Skeletal muscle satellite cell (primary cell): Measurements from ENCODE around the gene NLRX1.
"Not testable (repeated sequence)": the region's sequence is repeated elsewhere in the genome, so short reads cannot be mapped to it uniquely, and the experiment has no call there.

Source experiments
- H3K27me3 ChIP-seq: 2 replicates; pipeline ENCODE4 v1.7.0; 2013; ENCODE audit warnings: low read length; ENCODE audit not compliant: control insufficient read depth, insufficient read depth
- H3K36me3 ChIP-seq: 2 replicates; pipeline ENCODE4 v1.7.0; 2013; ENCODE audit warnings: mild to moderate bottlenecking, control low read depth, low read length; ENCODE audit not compliant: insufficient read depth
- H3K4me1 ChIP-seq: 2 replicates; pipeline ENCODE4 v1.7.0; 2013; ENCODE audit warnings: low read length; ENCODE audit not compliant: control insufficient read depth, insufficient read depth
- H3K4me2 ChIP-seq: 2 replicates; pipeline ENCODE4 v1.7.0; 2013; ENCODE audit warnings: mild to moderate bottlenecking, low read length
- H3K4me3 ChIP-seq: 2 replicates; pipeline ENCODE4 v1.7.0; 2013; ENCODE audit warnings: low read length
- H3K9ac ChIP-seq: 2 replicates; pipeline ENCODE4 v1.7.0; 2013; ENCODE audit warnings: mild to moderate bottlenecking, low read depth, low read length, moderate library complexity
- H3K9me3 ChIP-seq: replicated peaks from 2 replicates; pipeline ENCODE4 v1.7.0; 2013; ENCODE audit warnings: mild to moderate bottlenecking, control low read depth, low read length

NLRX1 gene

DNA sequence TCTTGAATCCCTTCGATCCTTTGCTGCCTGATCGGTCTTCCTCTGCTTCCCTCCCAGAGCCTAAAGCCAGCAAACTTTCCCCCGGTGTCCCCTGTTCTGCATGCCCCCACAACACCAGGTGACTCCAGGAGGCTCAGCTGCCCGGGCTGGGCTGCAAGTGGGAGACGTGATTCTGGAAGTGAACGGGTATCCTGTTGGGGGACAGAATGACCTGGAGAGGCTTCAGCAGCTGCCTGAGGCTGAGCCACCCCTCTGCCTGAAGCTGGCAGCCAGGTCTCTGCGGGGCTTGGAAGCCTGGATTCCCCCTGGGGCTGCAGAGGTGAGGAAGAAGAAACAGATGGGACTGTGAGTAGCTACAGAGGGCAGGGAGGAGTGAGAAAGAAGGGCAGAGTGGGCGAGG, 20.4 kb downstream of the NLRX1 start:
- H3K4me2 ChIP-seq, result no peak overlapping the region
- no peak overlapping the region for H3K4me3 ChIP-seq
- peaks cover 36% of the 10 kb centered on the region for H3K27me3 ChIP-seq
- no peaks in the 10 kb centered on the region for H3K4me1 ChIP-seq
- H3K36me3 ChIP-seq, result no peaks in the 10 kb centered on the region
- H3K9me3 ChIP-seq, result no peaks in the 10 kb centered on the region
- no peak overlapping the region for H3K9ac ChIP-seq

DNA sequence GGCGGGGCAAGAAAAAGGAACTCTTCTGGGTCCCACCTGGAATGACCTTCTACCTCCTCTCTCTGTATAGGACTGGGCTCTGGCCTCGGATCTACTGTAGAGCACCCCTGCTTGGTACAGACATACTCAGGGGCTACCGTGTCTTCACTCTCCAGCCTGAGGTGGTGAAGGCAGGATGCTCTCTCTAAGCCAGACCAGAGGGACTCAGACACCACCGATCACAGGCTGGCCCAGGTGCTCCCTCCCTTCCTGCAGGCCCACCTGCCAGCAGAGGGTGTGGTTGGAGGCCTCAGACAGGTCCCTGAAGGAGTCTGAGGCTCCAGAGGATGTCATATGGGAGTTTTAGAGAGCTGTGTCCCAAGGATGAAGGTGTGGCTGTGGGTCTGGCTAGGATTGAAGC, 20.9 kb downstream of the NLRX1 start:
- Histone ChIP-seq H3K4me3 (no peak overlapping the region), H3K9ac (no peak overlapping the region), H3K4me1 (no peaks in the 10 kb centered on the region), H3K36me3 (no peaks in the 10 kb centered on the region), H3K27me3 (peaks cover 36% of the 10 kb centered on the region), H3K4me2 (no peak overlapping the region), H3K9me3 (no peaks in the 10 kb centered on the region)

DNA sequence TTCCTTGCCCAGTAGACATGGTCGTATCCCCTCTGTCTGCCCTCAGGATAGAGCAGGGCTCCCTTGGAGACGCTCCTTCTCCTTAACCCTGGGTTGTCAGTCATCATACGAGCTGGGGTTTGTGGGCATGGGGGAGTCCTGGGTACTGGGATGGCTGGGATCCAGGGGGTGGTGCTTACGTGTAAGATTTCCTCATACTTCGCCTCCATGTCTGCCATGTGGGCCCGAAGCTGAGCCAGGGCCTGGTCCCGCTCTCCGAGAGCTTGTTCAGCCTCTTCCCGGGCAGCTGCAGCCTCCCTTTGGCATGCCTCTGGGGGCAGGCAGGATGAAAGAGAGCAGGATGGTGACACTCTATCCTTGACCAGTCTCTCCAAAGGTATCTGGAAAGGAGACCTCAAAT, 22.0 kb downstream of the NLRX1 start:
- no peaks in the 10 kb centered on the region for H3K9me3 ChIP-seq
- H3K9ac ChIP-seq, result no peak overlapping the region
- H3K27me3 ChIP-seq, result peaks cover 44% of the 10 kb centered on the region
- no peaks in the 10 kb centered on the region for H3K36me3 ChIP-seq
- no peaks in the 10 kb centered on the region for H3K4me1 ChIP-seq
- H3K4me2 ChIP-seq, result no peak overlapping the region
- no peak overlapping the region for H3K4me3 ChIP-seq

DNA sequence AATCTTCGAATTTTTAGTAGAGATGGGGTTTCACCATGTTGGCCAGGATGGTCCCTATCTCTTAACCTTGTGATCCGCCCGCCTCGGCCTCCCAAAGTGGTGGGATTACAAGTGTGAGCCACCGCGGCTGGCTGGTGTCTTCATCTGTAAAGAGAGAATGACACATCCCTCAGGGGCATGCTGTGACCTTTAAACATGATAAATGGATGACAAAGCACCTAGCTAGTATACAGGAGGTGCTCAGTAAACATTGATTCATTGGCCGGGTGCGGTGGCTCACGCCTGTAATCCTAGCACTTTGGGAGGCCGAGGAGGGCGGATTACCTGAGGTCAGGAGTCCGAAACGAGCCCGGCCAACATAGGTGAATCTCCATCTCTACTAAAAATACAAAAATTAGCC, 22.7 kb downstream of the NLRX1 start:
- not testable (repeated sequence) for H3K4me2 ChIP-seq, H3K9me3 ChIP-seq, H3K36me3 ChIP-seq, H3K9ac ChIP-seq, H3K4me3 ChIP-seq, H3K4me1 ChIP-seq
- H3K27me3 ChIP-seq, result peaks cover 38% of the 10 kb centered on the region

DNA sequence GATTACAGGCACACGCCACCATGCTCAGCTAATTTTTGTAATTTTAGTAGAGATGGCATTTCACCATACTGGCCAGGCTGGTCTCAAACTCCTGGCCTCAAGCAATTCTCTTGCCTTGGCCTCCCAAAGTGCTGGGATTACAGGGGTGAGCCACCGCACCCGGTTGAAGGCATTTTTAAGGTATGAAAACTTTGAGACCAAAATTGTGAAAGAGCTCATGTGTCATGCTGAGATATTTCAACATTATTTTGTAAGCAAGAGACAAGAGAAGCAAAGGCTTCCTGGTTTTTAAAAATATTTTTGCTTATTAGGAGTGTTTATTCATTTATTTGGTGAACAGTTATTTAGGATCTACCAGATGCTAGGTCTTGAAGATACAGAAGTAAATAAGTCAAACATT, 23.6 kb downstream of the NLRX1 start:
- H3K36me3 ChIP-seq, result no peaks in the 10 kb centered on the region
- no peak overlapping the region for H3K4me3 ChIP-seq
- H3K9me3 ChIP-seq, result no peaks in the 10 kb centered on the region
- H3K4me1 ChIP-seq, result no peaks in the 10 kb centered on the region
- H3K27me3 ChIP-seq, result peaks cover 33% of the 10 kb centered on the region
- no peak overlapping the region for H3K9ac ChIP-seq
- no peak overlapping the region for H3K4me2 ChIP-seq

DNA sequence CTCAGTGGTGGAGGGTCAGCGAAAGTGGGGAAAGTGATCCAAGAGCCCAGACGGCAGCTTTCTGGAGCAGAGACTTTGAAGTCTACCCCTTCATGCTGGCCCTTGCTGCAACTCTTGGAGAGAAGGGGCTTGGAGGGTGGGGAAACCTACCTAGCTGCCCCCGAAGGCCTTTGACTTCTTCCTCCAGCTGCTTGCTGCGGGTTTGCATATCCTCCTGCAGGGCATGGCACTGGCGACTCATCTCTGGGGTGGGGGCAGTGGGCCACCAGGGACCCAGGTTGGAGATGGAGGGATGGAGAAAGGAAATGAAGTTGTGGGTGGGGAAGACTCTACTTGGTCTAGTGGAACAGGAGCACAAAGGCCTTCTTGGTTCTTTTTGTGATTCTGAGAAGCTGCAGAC, 24.5 kb downstream of the NLRX1 start:
- Histone ChIP-seq H3K4me1 (no peaks in the 10 kb centered on the region), H3K9me3 (no peaks in the 10 kb centered on the region), H3K36me3 (no peaks in the 10 kb centered on the region), H3K4me3 (no peak overlapping the region), H3K27me3 (peaks cover 29% of the 10 kb centered on the region), H3K4me2 (no peak overlapping the region), H3K9ac (no peak overlapping the region)

DNA sequence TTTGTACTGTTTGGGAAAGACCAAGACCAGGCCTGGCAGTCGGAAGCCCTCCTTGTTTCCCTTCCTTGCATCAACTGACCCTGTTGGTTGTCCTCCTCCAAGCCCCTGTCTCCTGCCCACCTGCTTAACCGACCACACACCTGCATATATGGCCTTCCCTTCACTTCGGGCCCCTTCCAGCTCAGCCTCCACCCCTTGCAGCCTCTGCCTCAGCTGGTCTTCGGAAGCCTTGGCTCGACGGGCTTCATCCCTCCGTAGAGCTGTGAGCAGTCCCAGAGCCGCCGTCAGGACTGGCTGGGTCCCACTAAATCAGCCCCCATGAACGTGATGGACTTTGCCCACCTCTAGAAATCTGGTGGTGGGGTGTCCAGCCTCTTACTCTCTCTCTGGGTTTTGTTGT, 25.1 kb downstream of the NLRX1 start:
- Histone ChIP-seq H3K9me3 (no peaks in the 10 kb centered on the region), H3K27me3 (peaks cover 27% of the 10 kb centered on the region), H3K36me3 (no peaks in the 10 kb centered on the region), H3K4me1 (no peaks in the 10 kb centered on the region), H3K9ac (no peak overlapping the region), H3K4me3 (no peak overlapping the region), H3K4me2 (no peak overlapping the region)

DNA sequence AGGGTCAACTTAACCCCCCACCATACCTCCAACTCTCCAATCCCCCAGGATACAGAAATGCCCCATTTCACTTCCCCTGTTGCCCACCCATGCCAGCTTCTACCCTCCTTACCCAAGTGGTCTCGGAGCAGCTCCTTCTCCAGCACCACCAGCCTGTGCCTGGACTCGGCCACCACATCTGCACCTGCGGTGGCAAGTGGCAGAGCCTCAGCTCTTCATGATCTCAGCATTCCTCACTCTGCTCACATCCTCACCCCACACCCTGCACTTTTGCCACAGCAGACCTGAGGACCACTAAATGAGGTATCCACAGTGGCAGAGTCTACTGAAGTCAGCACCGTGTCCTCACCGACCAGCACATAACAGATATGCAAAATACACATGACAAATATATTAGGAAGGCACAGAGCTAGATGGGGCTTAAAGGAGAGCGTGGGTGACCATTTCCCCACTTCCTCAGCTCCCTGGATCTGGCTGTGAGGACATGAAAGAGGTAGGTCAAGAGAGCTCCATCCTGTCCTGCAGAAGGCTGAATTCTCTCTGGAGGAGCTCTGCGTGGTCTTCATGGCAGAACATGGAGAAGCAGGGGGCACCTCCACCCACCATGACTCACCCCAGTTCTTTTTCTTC, 26.4 kb downstream of the NLRX1 start:
- H3K4me1 ChIP-seq, result no peaks in the 10 kb centered on the region

DNA sequence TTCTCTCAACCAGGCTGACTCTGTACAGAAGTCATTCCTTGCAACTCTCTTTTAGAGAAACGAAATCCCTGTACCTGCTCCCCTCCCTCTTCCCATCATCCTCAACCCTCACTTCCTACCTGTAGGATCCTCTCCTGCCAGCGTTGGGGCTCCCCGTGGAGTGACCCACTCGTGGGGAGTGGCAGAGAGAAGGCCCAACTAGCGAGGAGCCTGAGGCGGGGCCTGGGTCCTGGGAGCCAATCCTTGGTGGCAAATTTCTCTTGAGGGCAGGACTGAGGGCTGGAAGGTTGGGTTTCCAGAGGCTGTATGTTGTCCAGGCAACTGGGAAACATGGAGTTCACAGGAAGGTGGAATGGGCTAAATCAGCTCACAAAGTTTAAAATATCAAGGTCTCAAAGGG, 27.2 kb downstream of the NLRX1 start:
- Histone ChIP-seq H3K27me3 (peaks cover 13% of the 10 kb centered on the region), H3K36me3 (no peaks in the 10 kb centered on the region), H3K4me2 (no peak overlapping the region), H3K4me3 (no peak overlapping the region), H3K4me1 (no peaks in the 10 kb centered on the region), H3K9ac (no peak overlapping the region), H3K9me3 (no peaks in the 10 kb centered on the region)

More for the DNA sequence above, 26.4 kb downstream of the NLRX1 start:
- Histone ChIP-seq H3K4me2 (no peak overlapping the region), H3K9me3 (no peaks in the 10 kb centered on the region), H3K27me3 (peaks cover 19% of the 10 kb centered on the region), H3K9ac (no peak overlapping the region), H3K36me3 (no peaks in the 10 kb centered on the region), H3K4me3 (no peak overlapping the region)

DNA sequence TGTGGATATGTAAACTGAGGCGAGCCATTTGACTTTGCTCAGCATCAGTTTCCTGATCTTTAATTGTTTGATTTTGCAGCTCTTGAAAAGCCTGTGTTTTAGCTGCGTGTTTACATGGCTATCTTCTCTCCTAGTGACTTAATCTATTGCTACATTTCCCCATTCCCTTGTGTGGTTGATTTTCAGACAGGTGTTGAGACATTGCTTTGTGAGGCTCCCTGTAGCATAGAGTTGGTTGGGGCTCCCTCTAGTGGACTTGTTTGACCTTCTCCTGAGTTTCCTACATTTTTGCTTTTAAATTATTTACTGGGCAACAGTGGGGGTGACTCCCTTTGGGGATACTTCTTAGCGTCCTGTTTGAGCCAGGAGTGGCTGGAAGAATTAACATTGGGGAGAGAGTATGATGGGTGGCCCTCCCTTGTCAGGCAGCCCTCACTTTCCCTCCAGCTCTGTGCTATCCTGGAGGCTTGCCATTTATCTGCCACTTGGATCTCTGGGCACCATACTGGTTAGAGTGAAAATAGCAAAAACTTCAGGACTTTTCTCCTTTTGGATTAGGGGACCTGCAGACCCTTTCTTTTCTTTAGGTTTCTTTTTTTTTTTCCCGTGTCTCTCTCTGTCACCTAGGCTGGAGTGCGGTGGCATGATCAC, 28.4 kb downstream of the NLRX1 start:
- H3K4me1 ChIP-seq, result no peaks in the 10 kb centered on the region
- H3K4me2 ChIP-seq, result no peak overlapping the region
- H3K27me3 ChIP-seq, result peaks cover 12% of the 10 kb centered on the region
- H3K9me3 ChIP-seq, result no peaks in the 10 kb centered on the region
- H3K4me3 ChIP-seq, result no peak overlapping the region
- no peaks in the 10 kb centered on the region for H3K36me3 ChIP-seq
- no peak overlapping the region for H3K9ac ChIP-seq

DNA sequence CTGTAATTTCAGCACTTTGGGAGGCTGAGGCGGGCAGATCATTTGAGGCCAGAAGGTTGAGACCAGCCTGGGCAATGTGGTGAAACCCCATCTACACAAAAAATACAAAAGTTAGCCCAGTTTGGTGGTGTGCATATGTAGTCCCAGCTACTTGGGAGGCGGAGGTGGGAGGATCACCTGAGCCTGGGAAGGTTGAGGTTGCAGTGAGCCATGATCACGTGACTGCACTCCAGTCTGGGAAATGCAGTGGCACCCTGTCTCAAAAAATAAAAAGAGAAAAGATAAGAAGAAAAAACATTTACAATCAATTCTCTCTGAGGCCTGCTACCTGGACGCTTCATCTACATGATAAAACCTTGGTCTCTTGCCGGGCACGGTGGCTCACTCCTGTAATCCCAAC, 30.4 kb downstream of the NLRX1 start:
- Histone ChIP-seq H3K36me3 (no peaks in the 10 kb centered on the region), H3K4me2 (no peak overlapping the region), H3K27me3 (peaks cover 12% of the 10 kb centered on the region), H3K9ac (no peak overlapping the region), H3K4me1 (no peaks in the 10 kb centered on the region), H3K9me3 (no peaks in the 10 kb centered on the region), H3K4me3 (no peak overlapping the region)

DNA sequence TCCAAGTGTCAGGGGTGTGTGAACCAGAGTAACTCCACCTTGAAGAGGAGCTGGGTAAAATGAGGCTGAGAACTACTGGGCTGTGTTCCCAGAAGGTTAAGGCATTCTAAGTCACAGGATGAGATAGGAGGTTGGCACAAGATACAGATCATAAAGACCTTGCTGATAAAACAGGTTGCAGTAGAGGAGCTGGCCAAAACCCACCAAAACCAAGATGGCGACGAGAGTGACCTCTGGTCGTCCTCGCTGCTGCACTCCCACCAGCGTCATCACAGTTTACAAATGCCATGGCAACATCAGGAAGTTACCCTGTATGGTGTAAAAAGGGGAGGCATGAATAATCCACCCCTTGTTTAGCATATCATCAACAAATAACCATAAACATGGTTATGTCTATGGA, 32.7 kb downstream of the NLRX1 start:
- H3K9me3 ChIP-seq, H3K4me2 ChIP-seq, H3K27me3 ChIP-seq, H3K9ac ChIP-seq, H3K4me1 ChIP-seq, H3K36me3 ChIP-seq, H3K4me3 ChIP-seq: not testable (repeated sequence)
